Hepatocyte (in vitro differentiated cells): ENCODE measurements around the gene USP1. TPM values are rescaled to one million over a fixed set of nuclear protein-coding genes. Genes with fewer than 3 reads are reported as not detected.

ENCODE experiments used
- DNase-seq: peaks from one replicate; pipeline ENCODE4 v3.0.0-alpha.2; 2016; ENCODE audit warnings: low spot score
- H2AFZ ChIP-seq: fragments of 200-600 bp; sonication (generic); 2 replicates; pipeline ENCODE4 v1.6.0; 2016; ENCODE audit warnings: antibody characterized with exemption, mild to moderate bottlenecking
- H3K27ac ChIP-seq: fragments of 200-600 bp; sonication (generic); 2 replicates; pipeline ENCODE4 v1.5.1; 2016; ENCODE audit warnings: mild to moderate bottlenecking
- H3K27me3 ChIP-seq: fragments of 200-600 bp; sonication (generic); 2 replicates; pipeline ENCODE4 v1.6.1; 2016
- H3K36me3 ChIP-seq: fragments of 200-600 bp; sonication (generic); replicated peaks from 2 replicates; pipeline ENCODE4 v1.5.1; 2016; ENCODE audit warnings: low read depth; ENCODE audit not compliant: insufficient read depth
- H3K4me1 ChIP-seq: fragments of 200-600 bp; sonication (generic); 2 replicates; pipeline ENCODE4 v1.5.1; 2016; ENCODE audit warnings: mild to moderate bottlenecking, moderate library complexity; ENCODE audit not compliant: insufficient read depth
- H3K4me2 ChIP-seq: fragments of 200-600 bp; sonication (generic); 2 replicates; pipeline ENCODE4 v1.6.0; 2016
- H3K4me3 ChIP-seq: fragments of 200-600 bp; sonication (generic); 2 replicates; pipeline ENCODE4 v1.5.1; 2016; ENCODE audit warnings: mild to moderate bottlenecking
- H3K79me2 ChIP-seq: fragments of 200-600 bp; sonication (generic); 2 replicates; pipeline ENCODE4 v1.6.0; 2017; ENCODE audit warnings: mild to moderate bottlenecking
- H3K9me2 ChIP-seq: fragments of 200-600 bp; sonication (generic); replicated peaks from 2 replicates; pipeline ENCODE4 v1.6.0; 2017; ENCODE audit warnings: mild to moderate bottlenecking; ENCODE audit not compliant: insufficient read depth
- H3K9me3 ChIP-seq: fragments of 200-600 bp; sonication (generic); 2 replicates; pipeline ENCODE4 v1.5.1; 2016; ENCODE audit warnings: low read depth, mild to moderate bottlenecking
- H4K20me1 ChIP-seq: fragments of 200-600 bp; sonication (generic); 2 replicates; pipeline ENCODE4 v1.6.0; 2016; ENCODE audit warnings: mild to moderate bottlenecking; ENCODE audit not compliant: insufficient read depth, poor library complexity, severe bottlenecking
- EZH2 ChIP-seq: fragments of 200-600 bp; sonication (generic); IDR thresholded peaks from 2 replicates; pipeline ENCODE4 v1.6.1; 2016; ENCODE audit warnings: antibody characterized with exemption, mild to moderate bottlenecking, borderline replicate concordance
- EZH2phosphoT487 ChIP-seq: fragments of 200-600 bp; sonication (generic); IDR thresholded peaks from one replicate; pipeline ENCODE4 v1.6.1; 2018; ENCODE audit warnings: antibody characterized with exemption, mild to moderate bottlenecking, low read depth, moderate library complexity; ENCODE audit not compliant: unreplicated experiment, severe bottlenecking
- WGBS: methylation state at CpG from one replicate; pipeline ENCODE4 v1.1.6; 2016; ENCODE audit warnings: low lambda C conversion rate; ENCODE audit errors: missing lambda C conversion rate; 5-methylcytosine and 5-hydroxymethylcytosine counted together
- polyA plus RNA-seq: library from polyadenylated mRNA; unstranded; fragments of >200 nt; fragmentation: Nextera tagmentation; extraction: Ambion mirVana; gene quantifications from 2 replicates; pipeline ENCODE4 v1.2.1, GENCODE V29; 2016
- total RNA-seq: library from RNA; depleted of rRNA; stranded (reverse); fragments of >200 nt; gene quantifications from 2 replicates; pipeline ENCODE4 v1.2.3, GENCODE V29; 2014
- TF ChIP-seq, protein P1 (sequence below): fragments of 200-600 bp; sonication (generic); IDR thresholded peaks from 2 replicates; pipeline ENCODE4 v1.5.1; 2016; ENCODE audit warnings: antibody characterized with exemption, mild to moderate bottlenecking; ENCODE audit not compliant: poor library complexity

The USP1 gene
- total and polyA plus RNA-seq, 2 experiments from 2014 or later, result 11.6 to 28.5 TPM

DNA sequence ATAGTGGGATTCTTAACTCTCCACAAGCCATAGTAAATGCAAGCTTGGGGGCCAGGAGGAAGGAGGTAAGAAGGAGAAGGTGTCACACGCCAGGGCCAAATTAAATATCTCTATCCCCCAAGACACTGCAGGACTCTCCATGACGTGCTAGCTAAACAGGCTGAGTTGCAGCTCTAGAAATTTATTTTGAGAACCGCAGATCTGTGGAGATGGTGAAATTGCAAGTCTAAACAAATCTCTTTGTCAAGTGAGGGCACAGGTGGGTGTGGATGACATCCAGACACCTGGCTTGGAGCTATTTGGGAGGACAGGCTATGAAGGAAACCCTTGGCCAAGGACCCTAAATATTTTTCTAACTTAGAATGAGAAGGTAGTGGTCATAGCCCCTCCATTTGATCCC, 39.5 kb upstream of the USP1 start:
- H2AFZ ChIP-seq, result no peak overlapping the region
- H3K36me3 ChIP-seq, result no peaks in the 10 kb centered on the region
- H3K4me3 ChIP-seq, result no peak overlapping the region
- DNase-seq, result no peak
- no peaks in the 10 kb centered on the region for H3K79me2 ChIP-seq
- H3K27me3 ChIP-seq, result no peaks in the 10 kb centered on the region
- H3K9me3 ChIP-seq, result no peaks in the 10 kb centered on the region
- no peaks in the 10 kb centered on the region for H3K4me1 ChIP-seq
- TF ChIP-seq EZH2phosphoT487 (no peak), EZH2 (no peak)
- TF ChIP-seq, protein P1, sequence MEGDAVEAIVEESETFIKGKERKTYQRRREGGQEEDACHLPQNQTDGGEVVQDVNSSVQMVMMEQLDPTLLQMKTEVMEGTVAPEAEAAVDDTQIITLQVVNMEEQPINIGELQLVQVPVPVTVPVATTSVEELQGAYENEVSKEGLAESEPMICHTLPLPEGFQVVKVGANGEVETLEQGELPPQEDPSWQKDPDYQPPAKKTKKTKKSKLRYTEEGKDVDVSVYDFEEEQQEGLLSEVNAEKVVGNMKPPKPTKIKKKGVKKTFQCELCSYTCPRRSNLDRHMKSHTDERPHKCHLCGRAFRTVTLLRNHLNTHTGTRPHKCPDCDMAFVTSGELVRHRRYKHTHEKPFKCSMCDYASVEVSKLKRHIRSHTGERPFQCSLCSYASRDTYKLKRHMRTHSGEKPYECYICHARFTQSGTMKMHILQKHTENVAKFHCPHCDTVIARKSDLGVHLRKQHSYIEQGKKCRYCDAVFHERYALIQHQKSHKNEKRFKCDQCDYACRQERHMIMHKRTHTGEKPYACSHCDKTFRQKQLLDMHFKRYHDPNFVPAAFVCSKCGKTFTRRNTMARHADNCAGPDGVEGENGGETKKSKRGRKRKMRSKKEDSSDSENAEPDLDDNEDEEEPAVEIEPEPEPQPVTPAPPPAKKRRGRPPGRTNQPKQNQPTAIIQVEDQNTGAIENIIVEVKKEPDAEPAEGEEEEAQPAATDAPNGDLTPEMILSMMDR, result no peak
- no peak overlapping the region for H3K4me2 ChIP-seq
- H4K20me1 ChIP-seq, result no peaks in the 10 kb centered on the region
- WGBS, result 93% methylated on average over 3 of the region's 3 CpGs
- no peaks in the 10 kb centered on the region for H3K9me2 ChIP-seq
- H3K27ac ChIP-seq, result no peak overlapping the region

DNA sequence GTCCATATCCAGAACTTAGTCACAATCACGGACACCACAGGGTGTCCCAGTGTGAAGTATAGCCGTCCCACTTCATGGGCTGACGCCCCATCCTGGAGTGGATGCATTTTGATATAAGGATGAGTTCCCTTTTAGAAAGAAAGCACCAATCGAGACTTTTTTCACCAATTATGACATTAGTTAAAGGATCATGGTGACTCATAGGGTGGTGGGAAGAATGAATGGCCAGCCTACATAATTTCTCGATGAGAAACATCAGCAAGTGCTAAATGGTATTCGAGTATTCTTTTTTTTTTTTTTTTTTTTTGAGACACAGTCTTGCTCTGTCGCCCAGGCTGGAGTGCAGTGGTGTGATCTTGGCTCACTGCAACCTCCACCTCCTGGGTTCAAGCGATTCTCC, 38.5 kb upstream of the USP1 start:
- Histone ChIP-seq H3K9me2 (no peaks in the 10 kb centered on the region), H3K36me3 (no peaks in the 10 kb centered on the region), H3K4me1 (no peaks in the 10 kb centered on the region), H3K4me3 (no peak overlapping the region), H3K9me3 (no peaks in the 10 kb centered on the region), H3K79me2 (no peaks in the 10 kb centered on the region), H3K27me3 (no peaks in the 10 kb centered on the region), H2AFZ (no peak overlapping the region), H4K20me1 (no peaks in the 10 kb centered on the region), H3K27ac (no peak overlapping the region), H3K4me2 (no peak overlapping the region)
- 96% methylated on average over 8 of the region's 8 CpGs for WGBS
- no peak for DNase-seq
- TF ChIP-seq EZH2phosphoT487, result no peak
- TF ChIP-seq EZH2, result no peak
- TF ChIP-seq, protein P1, result no peak

DNA sequence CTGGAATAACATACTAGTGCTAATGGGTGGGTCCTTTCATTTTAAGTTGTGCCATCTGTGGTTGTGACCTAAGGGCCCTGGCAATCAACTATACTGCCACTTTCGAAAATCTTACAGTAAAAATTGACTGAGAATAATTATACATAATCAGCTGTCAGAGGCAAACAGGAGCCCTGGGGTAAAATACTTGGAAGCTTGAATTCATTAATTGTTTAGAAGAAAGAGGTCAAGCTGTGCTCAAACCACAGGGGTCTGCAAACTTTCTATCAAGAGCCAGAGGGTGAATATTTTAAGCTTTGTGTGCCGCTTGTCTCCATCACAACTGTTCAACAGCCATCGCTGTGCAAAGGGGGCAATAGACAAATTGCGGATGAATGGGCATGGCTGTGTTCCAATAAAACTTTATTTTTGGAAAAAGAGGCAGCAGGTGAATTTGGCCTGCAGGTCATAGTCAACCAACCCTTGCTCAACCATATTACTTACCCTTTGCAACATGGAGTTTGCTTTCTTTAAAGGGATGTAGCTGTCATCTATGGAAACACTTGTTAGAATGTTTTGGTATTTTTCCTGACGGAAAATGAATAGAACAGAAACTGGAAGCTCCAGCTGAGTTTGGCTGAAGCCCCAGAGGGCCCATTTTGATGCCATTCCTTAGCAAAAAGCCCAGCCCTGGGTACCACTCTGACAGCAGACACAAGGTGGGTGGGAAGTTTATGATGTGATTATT, 35.7 kb upstream of the USP1 start:
- no peak for DNase-seq
- Histone ChIP-seq H3K27me3 (no peaks in the 10 kb centered on the region), H3K4me2 (no peak overlapping the region), H3K4me3 (no peak overlapping the region), H3K27ac (no peak overlapping the region), H2AFZ (no peak overlapping the region), H4K20me1 (no peaks in the 10 kb centered on the region), H3K4me1 (no peaks in the 10 kb centered on the region), H3K9me3 (no peaks in the 10 kb centered on the region), H3K79me2 (no peaks in the 10 kb centered on the region), H3K36me3 (no peaks in the 10 kb centered on the region), H3K9me2 (no peaks in the 10 kb centered on the region)
- WGBS, result 83% methylated on average over 5 of the region's 5 CpGs
- no peak for TF ChIP-seq EZH2phosphoT487

DNA sequence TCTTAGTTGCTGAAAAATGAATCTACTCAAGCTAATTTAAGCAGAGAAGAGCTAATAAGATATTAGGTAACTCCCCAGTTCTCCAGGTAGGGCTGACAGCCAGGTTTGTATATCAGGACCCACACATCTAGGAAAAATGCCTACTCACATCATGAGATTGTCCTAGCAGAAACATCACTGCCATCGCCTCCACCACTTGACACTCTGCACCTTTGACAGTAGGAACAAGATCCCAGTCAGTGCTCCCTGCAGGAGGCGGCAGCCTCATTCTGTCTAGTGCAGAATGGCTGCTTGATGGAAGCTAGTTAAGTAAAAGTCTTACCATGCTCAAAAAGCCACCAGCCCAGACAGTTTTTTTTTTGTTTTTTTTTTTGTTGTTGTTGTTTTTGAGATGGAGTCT, 31.6 kb upstream of the USP1 start:
- H3K4me1 ChIP-seq, result no peaks in the 10 kb centered on the region
- H3K27ac ChIP-seq, result no peak overlapping the region
- H2AFZ ChIP-seq, result no peak overlapping the region
- H3K9me2 ChIP-seq, result no peaks in the 10 kb centered on the region
- H4K20me1 ChIP-seq, result no peaks in the 10 kb centered on the region
- H3K9me3 ChIP-seq, result no peaks in the 10 kb centered on the region
- no peak for TF ChIP-seq EZH2phosphoT487
- TF ChIP-seq, protein P1, result no peak
- no peak for TF ChIP-seq EZH2
- no peak for DNase-seq
- WGBS, result 100% methylated on average over 2 of the region's 2 CpGs
- H3K27me3 ChIP-seq, result no peaks in the 10 kb centered on the region
- H3K36me3 ChIP-seq, result no peaks in the 10 kb centered on the region
- H3K4me2 ChIP-seq, result no peak overlapping the region
- H3K79me2 ChIP-seq, result no peaks in the 10 kb centered on the region
- no peak overlapping the region for H3K4me3 ChIP-seq
